GM06990 (cell line): ENCODE measurements around the gene MAP3K4.

ENCODE experiments used
- DNase-seq: peaks from one replicate; pipeline ENCODE4 v3.0.0-alpha.2; 2011; ENCODE audit not compliant: insufficient read length; ENCODE audit errors: extremely low read depth
- H3K27me3 ChIP-seq: replicated peaks from 2 replicates; pipeline ENCODE4 v1.6.0; 2011; ENCODE audit warnings: low read length; ENCODE audit not compliant: control insufficient read depth, insufficient read depth
- H3K36me3 ChIP-seq: 2 replicates; pipeline ENCODE4 v1.5.1; 2011; ENCODE audit warnings: low read length; ENCODE audit not compliant: control insufficient read depth, insufficient read depth
- H3K4me3 ChIP-seq: replicated peaks from 2 replicates; pipeline ENCODE4 v1.5.1; 2011; ENCODE audit warnings: low read depth, mild to moderate bottlenecking, control low read depth, low read length
- TF ChIP-seq, protein P1 (sequence below): IDR thresholded peaks from 2 replicates; pipeline ENCODE4 v1.5.1; 2011; ENCODE audit warnings: low read length, control low read depth, mild to moderate bottlenecking, inconsistent platforms; ENCODE audit not compliant: insufficient read depth, poor library complexity, severe bottlenecking

The MAP3K4 gene

DNA sequence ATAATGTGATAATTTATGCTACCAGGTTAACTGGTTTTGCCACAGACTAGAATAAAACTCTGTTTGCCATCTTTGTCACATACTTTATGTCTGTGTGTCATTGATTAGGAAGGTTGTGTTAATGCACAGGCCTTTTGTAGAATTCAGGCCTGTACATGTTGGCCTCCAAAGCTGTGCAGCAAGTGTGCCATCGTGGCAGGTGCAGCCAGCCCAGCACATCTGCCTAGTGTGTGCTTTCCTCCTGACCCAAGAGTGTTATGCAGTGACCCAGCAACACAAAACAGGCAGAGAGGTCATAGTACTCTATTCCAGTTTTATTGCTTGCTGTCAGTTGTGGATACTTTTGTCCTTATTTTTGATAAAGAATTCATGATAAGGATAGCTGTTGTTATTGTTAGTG lies 3.7 kb downstream of the MAP3K4 start:
- TF ChIP-seq, protein P1, sequence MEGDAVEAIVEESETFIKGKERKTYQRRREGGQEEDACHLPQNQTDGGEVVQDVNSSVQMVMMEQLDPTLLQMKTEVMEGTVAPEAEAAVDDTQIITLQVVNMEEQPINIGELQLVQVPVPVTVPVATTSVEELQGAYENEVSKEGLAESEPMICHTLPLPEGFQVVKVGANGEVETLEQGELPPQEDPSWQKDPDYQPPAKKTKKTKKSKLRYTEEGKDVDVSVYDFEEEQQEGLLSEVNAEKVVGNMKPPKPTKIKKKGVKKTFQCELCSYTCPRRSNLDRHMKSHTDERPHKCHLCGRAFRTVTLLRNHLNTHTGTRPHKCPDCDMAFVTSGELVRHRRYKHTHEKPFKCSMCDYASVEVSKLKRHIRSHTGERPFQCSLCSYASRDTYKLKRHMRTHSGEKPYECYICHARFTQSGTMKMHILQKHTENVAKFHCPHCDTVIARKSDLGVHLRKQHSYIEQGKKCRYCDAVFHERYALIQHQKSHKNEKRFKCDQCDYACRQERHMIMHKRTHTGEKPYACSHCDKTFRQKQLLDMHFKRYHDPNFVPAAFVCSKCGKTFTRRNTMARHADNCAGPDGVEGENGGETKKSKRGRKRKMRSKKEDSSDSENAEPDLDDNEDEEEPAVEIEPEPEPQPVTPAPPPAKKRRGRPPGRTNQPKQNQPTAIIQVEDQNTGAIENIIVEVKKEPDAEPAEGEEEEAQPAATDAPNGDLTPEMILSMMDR, result no peak
- Histone ChIP-seq H3K4me3 (no peak overlapping the region), H3K36me3 (no peaks in the 10 kb centered on the region), H3K27me3 (no peaks in the 10 kb centered on the region)
- DNase-seq, result no peak

DNA sequence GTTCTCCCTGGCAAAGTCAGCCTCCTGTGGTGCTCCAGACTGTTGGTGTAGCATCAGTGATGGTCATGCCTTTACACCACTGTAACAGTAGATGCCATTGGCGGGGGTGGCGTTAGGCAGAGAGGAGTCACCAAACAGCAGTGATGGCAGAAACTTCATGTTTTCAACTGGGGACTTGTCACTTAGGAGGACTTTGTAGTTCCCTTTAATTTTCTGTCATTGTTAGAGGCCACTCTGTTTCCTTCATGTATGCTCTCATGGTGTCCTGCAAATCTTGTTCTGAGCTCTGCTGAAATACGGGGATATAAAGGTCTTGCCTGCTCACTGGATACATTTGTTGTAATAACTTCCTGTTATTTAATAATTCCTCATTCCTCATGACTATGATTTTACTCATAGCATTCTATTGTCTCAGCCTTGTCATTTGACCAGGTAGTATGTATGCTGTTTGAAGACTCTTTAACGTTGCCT lies 4.6 kb downstream of the MAP3K4 start:
- no peak overlapping the region for H3K4me3 ChIP-seq
- DNase-seq, result no peak

DNA sequence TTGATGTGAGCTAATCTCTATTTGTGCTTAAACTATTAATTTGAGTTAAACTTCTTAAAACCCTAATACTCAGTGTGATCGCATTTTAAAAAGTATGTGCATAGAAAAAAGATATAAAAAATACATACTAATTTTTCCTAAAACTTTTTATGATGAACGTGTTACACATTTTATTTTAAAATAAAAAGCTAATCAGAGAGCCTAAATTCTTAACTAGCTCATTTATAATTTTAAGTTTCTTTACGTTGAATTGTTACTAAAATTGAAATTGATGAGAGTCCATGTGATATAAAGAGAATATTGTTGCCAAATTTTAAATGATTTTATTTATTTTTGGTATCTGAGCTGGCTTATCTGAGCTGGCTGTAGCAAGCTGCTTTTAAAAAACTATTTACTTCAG lies 6.6 kb downstream of the MAP3K4 start:
- DNase-seq, result no peak
- H3K4me3 ChIP-seq, result no peak overlapping the region
- TF ChIP-seq, protein P1, result no peak
- no peaks in the 10 kb centered on the region for H3K36me3 ChIP-seq
- no peaks in the 10 kb centered on the region for H3K27me3 ChIP-seq

More for the DNA sequence above, 4.6 kb downstream of the MAP3K4 start:
- no peaks in the 10 kb centered on the region for H3K36me3 ChIP-seq
- no peaks in the 10 kb centered on the region for H3K27me3 ChIP-seq
- TF ChIP-seq, protein P1, result no peak

DNA sequence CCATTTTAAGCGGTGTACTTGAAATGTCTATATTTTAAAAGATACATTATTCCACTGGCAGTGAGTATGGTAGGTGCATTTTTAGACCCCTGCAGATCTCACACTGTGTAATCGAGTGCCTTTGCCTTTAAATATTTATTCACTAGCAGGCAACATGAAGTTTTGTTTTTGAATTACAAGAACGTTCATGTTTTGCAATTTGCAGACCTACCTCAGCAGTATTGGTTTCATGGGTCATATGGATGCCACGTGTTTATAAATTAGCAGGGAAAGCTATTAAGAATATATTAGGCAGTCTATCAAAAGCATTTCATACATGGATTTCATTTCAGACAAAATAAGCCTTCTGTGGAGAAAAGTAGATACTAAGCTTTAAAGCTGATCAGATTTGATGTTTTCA lies 7.2 kb downstream of the MAP3K4 start:
- no peak for DNase-seq

DNA sequence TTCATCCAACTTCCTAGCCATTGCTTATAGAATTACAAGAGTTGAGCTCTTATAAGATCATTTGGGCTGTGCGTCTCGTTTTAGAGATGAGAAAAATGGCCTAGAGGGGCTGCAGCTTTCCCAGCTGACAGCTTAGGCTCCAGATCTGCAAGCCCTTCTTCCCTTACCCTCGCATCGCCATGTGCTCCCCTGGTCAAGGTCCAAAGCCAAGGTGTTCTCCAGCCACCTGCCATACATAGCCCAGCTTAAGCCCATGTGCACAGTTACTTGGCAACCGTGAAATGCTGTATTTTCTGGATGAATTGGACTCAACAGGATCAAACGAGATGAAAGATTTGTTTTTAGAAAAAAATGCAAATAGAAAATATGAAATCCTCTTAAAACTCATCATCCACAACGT lies 7.9 kb downstream of the MAP3K4 start:
- TF ChIP-seq, protein P1, result no peak
- no peak for DNase-seq
- Histone ChIP-seq H3K4me3 (no peak overlapping the region), H3K27me3 (no peaks in the 10 kb centered on the region), H3K36me3 (no peaks in the 10 kb centered on the region)

More for the DNA sequence above, 7.2 kb downstream of the MAP3K4 start:
- H3K27me3 ChIP-seq, result no peaks in the 10 kb centered on the region
- no peaks in the 10 kb centered on the region for H3K36me3 ChIP-seq
- no peak overlapping the region for H3K4me3 ChIP-seq
- TF ChIP-seq, protein P1, result no peak

DNA sequence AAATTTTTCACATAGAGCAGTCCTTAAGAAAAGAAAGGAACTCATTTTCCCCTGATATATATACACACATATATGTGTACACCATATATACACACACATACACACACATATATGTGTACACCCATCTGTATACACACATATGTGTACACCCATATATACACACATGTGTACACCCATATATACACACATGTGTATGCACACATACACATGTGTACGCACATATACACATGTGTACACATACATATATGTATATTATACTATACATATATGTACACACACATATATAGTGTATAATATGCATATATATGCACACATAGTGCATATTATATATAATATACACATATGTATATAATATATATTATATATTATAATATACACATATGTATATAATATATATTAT lies 9.1 kb downstream of the MAP3K4 start:
- H3K4me3 ChIP-seq, result no peak overlapping the region
- DNase-seq, result no peak
- TF ChIP-seq, protein P1, result no peak
- H3K36me3 ChIP-seq, result no peaks in the 10 kb centered on the region
- no peaks in the 10 kb centered on the region for H3K27me3 ChIP-seq
